Skin epidermis (tissue), 12 donors: ENCODE data around the gene MACC1.
"Not testable (repeated sequence)": the region's sequence is repeated elsewhere in the genome, so short reads cannot be mapped to it uniquely, and the experiment has no call there.

Experiments used
- H3K27ac ChIP-seq, 21 experiments: fragments of 200-600 bp; sonication (generic) in 11 of 21; one replicate each; pipeline ENCODE4 v1.5.0; 2020; ENCODE audit warnings: mild to moderate bottlenecking in 3 of 21, inconsistent platforms in 2 of 21, moderate library complexity in 2 of 21
- H3K4me3 ChIP-seq, 7 experiments: fragments of 200-600 bp; sonication (generic) in 2 of 7; one replicate each; pipeline ENCODE4 v1.5.0; 2020; ENCODE audit warnings: inconsistent platforms in 2 of 7, mild to moderate bottlenecking in 2 of 7, moderate library complexity in 1 of 7

Gene MACC1

GRCh38 chr7:20146451-20146850 lies 70.7 kb downstream of the MACC1 start:
- H3K27ac ChIP-seq, result no peak overlapping the region
- H3K4me3 ChIP-seq, result no peak overlapping the region

- no peak overlapping the region for H3K4me3 ChIP-seq
- H3K27ac ChIP-seq, result no peak overlapping the region
Measured at GRCh38 chr7:20144801-20145200, 72.4 kb downstream of the MACC1 start.

- no peak overlapping the region for H3K4me3 ChIP-seq
- no peak overlapping the region for H3K27ac ChIP-seq
Measured at GRCh38 chr7:20141666-20142065, 75.5 kb downstream of the MACC1 start.

GRCh38 chr7:20141002-20141345 lies 76.2 kb downstream of the MACC1 start:
- Histone ChIP-seq H3K27ac (no peak overlapping the region), H3K4me3 (no peak overlapping the region)

- no peak overlapping the region for H3K27ac ChIP-seq
Measured at GRCh38 chr7:20140291-20141001, 76.7 kb downstream of the MACC1 start.

GRCh38 chr7:20136647-20137046 lies 80.5 kb downstream of the MACC1 start:
- Histone ChIP-seq H3K4me3 (no peak overlapping the region), H3K27ac (no peak overlapping the region)

More at GRCh38 chr7:20140291-20141001, 76.7 kb downstream of the MACC1 start:
- H3K4me3 ChIP-seq, result no peak overlapping the region

- Histone ChIP-seq H3K27ac (no peak overlapping the region), H3K4me3 (no peak overlapping the region)
Measured at GRCh38 chr7:20133803-20134202, 83.4 kb downstream of the MACC1 start.

- H3K27ac ChIP-seq, result no peak overlapping the region
- H3K4me3 ChIP-seq, result no peak overlapping the region
Measured at GRCh38 chr7:20132585-20132984, 84.6 kb downstream of the MACC1 start.

GRCh38 chr7:20131776-20132175 lies 85.4 kb downstream of the MACC1 start:
- no peak overlapping the region for H3K4me3 ChIP-seq
- H3K27ac ChIP-seq, result no peak overlapping the region

- H3K27ac ChIP-seq, result no peak overlapping the region
- no peak overlapping the region for H3K4me3 ChIP-seq
Measured at GRCh38 chr7:20129920-20130319, 87.3 kb downstream of the MACC1 start.

- Histone ChIP-seq H3K27ac (no peak overlapping the region), H3K4me3 (no peak overlapping the region)
Measured at GRCh38 chr7:20128001-20128400, 89.2 kb downstream of the MACC1 start.

GRCh38 chr7:20126060-20126459 lies 91.1 kb downstream of the MACC1 start:
- H3K27ac ChIP-seq, H3K4me3 ChIP-seq: not testable (repeated sequence)

GRCh38 chr7:20124087-20124486 lies 93.1 kb downstream of the MACC1 start:
- not testable (repeated sequence) for H3K27ac ChIP-seq, H3K4me3 ChIP-seq

GRCh38 chr7:20122653-20123316 lies 94.4 kb downstream of the MACC1 start:
- H3K27ac ChIP-seq, H3K4me3 ChIP-seq: not testable (repeated sequence)

- Histone ChIP-seq H3K27ac (no peak overlapping the region), H3K4me3 (no peak overlapping the region)
Measured at GRCh38 chr7:20122073-20122472, 95.1 kb downstream of the MACC1 start.

- no peak overlapping the region for H3K4me3 ChIP-seq
Measured at GRCh38 chr7:20121404-20121803, 95.8 kb downstream of the MACC1 start.

GRCh38 chr7:20120611-20121168 lies 96.5 kb downstream of the MACC1 start:
- not testable (repeated sequence) for H3K27ac ChIP-seq, H3K4me3 ChIP-seq

More at GRCh38 chr7:20121404-20121803, 95.8 kb downstream of the MACC1 start:
- no peak overlapping the region for H3K27ac ChIP-seq

GRCh38 chr7:20116869-20117268 lies 100.3 kb downstream of the MACC1 start:
- Histone ChIP-seq H3K4me3 (no peak overlapping the region), H3K27ac (no peak overlapping the region)

- no peak overlapping the region for H3K4me3 ChIP-seq
- H3K27ac ChIP-seq, result no peak overlapping the region
Measured at GRCh38 chr7:20114468-20114867, 102.7 kb downstream of the MACC1 start.

GRCh38 chr7:20113427-20114027 lies 103.7 kb downstream of the MACC1 start:
- H3K4me3 ChIP-seq, result no peak overlapping the region
- H3K27ac ChIP-seq, result no peak overlapping the region

- Histone ChIP-seq H3K27ac (no peak overlapping the region), H3K4me3 (no peak overlapping the region)
Measured at GRCh38 chr7:20112696-20113095, 104.5 kb downstream of the MACC1 start.
